Astrocyte (in vitro differentiated cells and primary cell): ENCODE results near the gene EIF3F.

Experiments used
- CTCF ChIP-seq: IDR thresholded peaks from 2 replicates; pipeline ENCODE4 v1.5.1; 2011; ENCODE audit warnings: low read depth, mild to moderate bottlenecking, inconsistent platforms, low read length, moderate library complexity; ENCODE audit not compliant: insufficient read depth
- EZH2 ChIP-seq: IDR thresholded peaks from 2 replicates; pipeline ENCODE4 v1.6.1; 2012; ENCODE audit warnings: mild to moderate bottlenecking, low read length, inconsistent platforms; ENCODE audit not compliant: insufficient read depth

- TF ChIP-seq CTCF = no peak
- no peak for TF ChIP-seq EZH2
Observed at GRCh38 chr11:7968686-7969085, 18.5 kb upstream of the EIF3F start.
